Adrenal gland (tissue), 12 donors: Measurements from ENCODE around the gene AKT3. TPM values are rescaled to one million over a fixed set of nuclear protein-coding genes. Genes with fewer than 3 reads are reported as not detected.

Source experiments
- DNase-seq, 7 donors: peaks; one replicate each; pipeline ENCODE4 v3.0.0-alpha.2; 2019 to 2020
- H3K27ac ChIP-seq, 5 donors: fragments of 200-600 bp; sonication (generic) in 4 of 5; 1 replicate in 3 of 5; 2 replicates in 2 of 5; pipeline versions ENCODE4 v1.5.1 to v1.8.0; 2016 to 2020; ENCODE audit warnings: mild to moderate bottlenecking in 1 of 5
- H3K27me3 ChIP-seq: fragments of 200-600 bp; 2 replicates; pipeline ENCODE4 v1.8.0; 2021
- H3K36me3 ChIP-seq, 2 donors: fragments of 200-600 bp; replicated peaks in 1 of 2; 1 replicate in 1 of 2; 2 replicates in 1 of 2; pipeline versions ENCODE4 v1.5.1 to v1.8.0; 2018 to 2022
- H3K4me1 ChIP-seq, 2 donors: fragments of 200-600 bp; replicated peaks in 1 of 2; 1 replicate in 1 of 2; 2 replicates in 1 of 2; pipeline versions ENCODE4 v1.5.1 to v1.8.0; 2018 to 2021
- H3K4me3 ChIP-seq, 4 donors: fragments of 200-600 bp; sonication (generic) in 3 of 4; one replicate each; pipeline ENCODE4 v1.5.1; 2016 to 2018
- H3K9me3 ChIP-seq, 3 donors: fragments of 200-600 bp; sonication (generic) in 1 of 3; replicated peaks in 1 of 3; 1 replicate in 2 of 3; 2 replicates in 1 of 3; pipeline versions ENCODE4 v1.5.1 to v1.8.0; 2016 to 2021
- CTCF ChIP-seq, 6 experiments: fragments of 450-650 bp in 4 of 6; fragments of 200-600 bp in 2 of 6; sonication (generic) in 1 of 6; IDR thresholded peaks; 1 replicate in 5 of 6; 2 replicates in 1 of 6; pipeline versions ENCODE4 v1.5.1 to v1.8.0; 2016 to 2021; ENCODE audit warnings: antibody characterized with exemption in 6 of 6, mild to moderate bottlenecking in 2 of 6, moderate library complexity in 1 of 6
- POLR2A ChIP-seq, 2 donors: fragments of 450-650 bp; IDR thresholded peaks; one replicate each; pipeline ENCODE4 v1.6.1; 2017; ENCODE audit warnings: antibody characterized with exemption in 2 of 2, mild to moderate bottlenecking in 2 of 2, moderate library complexity in 1 of 2
- WGBS, 4 donors: extraction: QIAGEN DNeasy Blood & Tissue Kit in 2 of 4; methylation state at CpG; one replicate each; pipeline versions ENCODE4 v1.1.5 to v1.1.7; 2013 to 2017; 5-methylcytosine and 5-hydroxymethylcytosine counted together
- intact Hi-C, 2 donors: fragments of 100-400 bp; cut with DNase I; formaldehyde crosslinking; loops; one replicate each; pipeline versions ENCODE4 v1.14.1 to v1.15.0; 2022 to 2023
- polyA plus RNA-seq, 3 donors: library from polyadenylated mRNA; stranded (reverse); fragments of 200-250 nt in 2 of 3; fragments of 350-450 nt in 1 of 3; fragmentation: Illumina TruSeq in 1 of 3; extraction: RNeasy Lipid Tissue Mini Kit (QIAGEN cat#74804) in 1 of 3; gene quantifications; one replicate each; pipeline ENCODE4 v1.2.3, GENCODE V29; 2013 to 2014
- total RNA-seq, 9 donors: library from RNA; depleted of rRNA in 4 of 9; stranded (reverse); fragments of >200 nt in 4 of 9; fragments of 120-200 nt in 1 of 9; fragmentation: NEBNext Ultra II Directional in 1 of 9; extraction: Animal tissue kit (Norgen Biotek cat#: 25700) in 1 of 9; gene quantifications; one replicate each; pipeline versions ENCODE4 v1.1.0 to v1.2.4, GENCODE V29; 2013 to 2023
- donor health status: healthy with polysubstance abuse.
- donor health status: Bipolar disorder and iron deficiency.
- donor health status: DM: yes; HTN: yes; CAD: no.
- donor health status: DM: no; HTN: no; CAD: no.
- donor health status: DM: no; HTN: no; CAD: no.
- donor health status: DM: yes; HTN: yes; CAD: no.

Gene AKT3
- total and polyA plus RNA-seq, 12 donors, result 11.4 to 82.3 (median 32.4) TPM

GRCh38 chr1:243710467-243710866, 139.6 kb downstream of the AKT3 start:
- Histone ChIP-seq H3K4me3 (no peak overlapping the region), H3K4me1 (peaks cover 0 to 34% of the 10 kb centered on the region in 2 donors), H3K27me3 (no peaks in the 10 kb centered on the region), H3K9me3 (no peaks in the 10 kb centered on the region), H3K36me3 (no peaks in the 10 kb centered on the region), H3K27ac (no peak overlapping the region)
- intact Hi-C loops, result no loop called here
- 77 to 89% (median 86%) methylated on average over 4 of the region's 4 CpGs for WGBS, 4 donors
- TF ChIP-seq POLR2A (IDR thresholded peaks at IDR 0.05), result no peak
- TF ChIP-seq CTCF (IDR thresholded peaks at IDR 0.05), result no peak
- DNase-seq, result no peak

- no peaks in the 10 kb centered on the region for H3K27me3 ChIP-seq
- DNase-seq, result no peak
Observed at GRCh38 chr1:243708210-243708609, 141.8 kb downstream of the AKT3 start.

GRCh38 chr1:243706563-243706962, 143.5 kb downstream of the AKT3 start:
- no peaks in the 10 kb centered on the region for H3K9me3 ChIP-seq
- no peaks in the 10 kb centered on the region for H3K36me3 ChIP-seq
- DNase-seq, result no peak
- WGBS, 4 donors, result 92 to 98% (median 96%) methylated on average over 2 of the region's 2 CpGs
- H3K4me1 ChIP-seq, result peaks cover 0 to under 1% of the 10 kb centered on the region in 2 donors
- H3K27ac ChIP-seq, result no peak overlapping the region
- no peak overlapping the region for H3K4me3 ChIP-seq
- TF ChIP-seq CTCF (IDR thresholded peaks at IDR 0.05) (no peak), POLR2A (IDR thresholded peaks at IDR 0.05) (no peak)
- H3K27me3 ChIP-seq, result no peaks in the 10 kb centered on the region
- intact Hi-C loops, result no loop called here

More at GRCh38 chr1:243708210-243708609, 141.8 kb downstream of the AKT3 start:
- Histone ChIP-seq H3K4me1 (peaks cover 0 to 14% of the 10 kb centered on the region in 2 donors), H3K9me3 (no peaks in the 10 kb centered on the region), H3K36me3 (no peaks in the 10 kb centered on the region), H3K27ac (no peak overlapping the region), H3K4me3 (no peak overlapping the region)
- intact Hi-C loops, result no loop called here
- 73 to 85% (median 77%) methylated on average over 3 of the region's 3 CpGs for WGBS, 4 donors
- TF ChIP-seq POLR2A (IDR thresholded peaks at IDR 0.05) (no peak), CTCF (IDR thresholded peaks at IDR 0.05) (peak in 5 of 6 experiments; percentile 11 to 49 (median 32))

GRCh38 chr1:243705585-243705984, 144.5 kb downstream of the AKT3 start:
- Histone ChIP-seq H3K27me3 (no peaks in the 10 kb centered on the region), H3K4me3 (no peak overlapping the region), H3K9me3 (no peaks in the 10 kb centered on the region), H3K27ac (no peak overlapping the region), H3K36me3 (no peaks in the 10 kb centered on the region), H3K4me1 (no peaks in the 10 kb centered on the region)
- TF ChIP-seq CTCF (IDR thresholded peaks at IDR 0.05) (no peak), POLR2A (IDR thresholded peaks at IDR 0.05) (no peak)
- DNase-seq, result no peak
- intact Hi-C loops, result no loop called here
- WGBS, 4 donors, result 90 to 93% (median 92%) methylated on average over 4 of the region's 4 CpGs
